Vagina (tissue), 2 donors: ENCODE results near the gene PKN1.

Source experiments
- CTCF ChIP-seq, 3 experiments: fragments of 450-650 bp in 2 of 3; fragments of 200-600 bp in 1 of 3; sonication (generic) in 1 of 3; IDR thresholded peaks; one replicate each; pipeline ENCODE4 v1.5.1; 2017 to 2019; ENCODE audit warnings: antibody characterized with exemption in 3 of 3, mild to moderate bottlenecking in 2 of 3, moderate library complexity in 2 of 3
- POLR2A ChIP-seq, 2 donors: fragments of 450-650 bp; IDR thresholded peaks; one replicate each; pipeline ENCODE4 v1.6.1; 2017; ENCODE audit warnings: antibody characterized with exemption in 2 of 2, mild to moderate bottlenecking in 2 of 2, moderate library complexity in 2 of 2

- no peak for TF ChIP-seq CTCF (IDR thresholded peaks at IDR 0.05)
- TF ChIP-seq POLR2A (IDR thresholded peaks at IDR 0.05), result no peak
Observed at GRCh38 chr19:14383661-14384555, 49.2 kb upstream of the PKN1 start.
